ENCODE results near the gene CNTNAP2. TPM values are rescaled to one million over a fixed set of nuclear protein-coding genes. Genes with fewer than 3 reads are reported as not detected.

CNTNAP2 gene
- total RNA-seq, 1 experiment from 2014 or later = 60.0 TPM

DNA sequence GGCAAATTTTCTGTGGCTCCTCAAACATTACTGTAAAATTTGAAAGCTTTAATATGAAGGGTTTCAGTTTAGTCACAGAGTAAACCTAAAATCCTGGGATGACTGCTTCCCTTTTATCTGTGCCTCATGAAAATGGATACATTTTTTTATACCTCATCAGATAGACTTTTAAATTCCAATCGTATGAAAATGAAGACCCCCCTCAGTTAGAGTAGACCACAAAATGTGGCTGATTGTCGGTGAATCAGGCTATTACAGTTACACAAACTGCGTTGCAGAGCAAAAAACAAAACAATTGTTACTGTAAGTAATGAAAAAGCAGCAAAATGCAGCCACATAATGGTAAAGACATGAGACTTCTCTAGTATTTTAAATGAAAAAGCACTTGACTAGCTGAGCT, 296.2 kb downstream of the CNTNAP2 start:
- ChIA-PET POLR2A (ENCODE audit: low non-redundant PET) (no interaction called here), CTCF (no interaction called here)
- Histone ChIP-seq H3K4me1 (ENCODE audit: insufficient read depth, low read length, poor library complexity, severe bottlenecking) (no peaks in the 10 kb centered on the region), H3K4me3 (ENCODE audit: low read depth, low read length, poor library complexity, severe bottlenecking) (no peak overlapping the region), H3K9me3 (ENCODE audit: low read depth, low read length, poor library complexity, severe bottlenecking) (no peaks in the 10 kb centered on the region), H3K27me3 (replicated peaks; ENCODE audit: insufficient read depth, low read depth, low read length, poor library complexity) (no peaks in the 10 kb centered on the region), H3K27ac (ENCODE audit: low read depth, low read length, poor library complexity, severe bottlenecking) (no peak overlapping the region), H3K36me3 (ENCODE audit: insufficient read depth, low read length, poor library complexity, severe bottlenecking) (no peaks in the 10 kb centered on the region)
- no peak for DNase-seq (ENCODE audit: low spot score)
- no TSS peak for BruUV-seq (replicated peaks)
- intact Hi-C loops (cut with micrococcal nuclease; ENCODE audit: unreplicated experiment) = no loop called here
- TF ChIP-seq EZH2 (IDR thresholded peaks at IDR 0.05; ENCODE audit: borderline replicate concordance, low read depth, low read length, poor library complexity, severe bottlenecking) = no peak
- TF ChIP-seq, protein P1, sequence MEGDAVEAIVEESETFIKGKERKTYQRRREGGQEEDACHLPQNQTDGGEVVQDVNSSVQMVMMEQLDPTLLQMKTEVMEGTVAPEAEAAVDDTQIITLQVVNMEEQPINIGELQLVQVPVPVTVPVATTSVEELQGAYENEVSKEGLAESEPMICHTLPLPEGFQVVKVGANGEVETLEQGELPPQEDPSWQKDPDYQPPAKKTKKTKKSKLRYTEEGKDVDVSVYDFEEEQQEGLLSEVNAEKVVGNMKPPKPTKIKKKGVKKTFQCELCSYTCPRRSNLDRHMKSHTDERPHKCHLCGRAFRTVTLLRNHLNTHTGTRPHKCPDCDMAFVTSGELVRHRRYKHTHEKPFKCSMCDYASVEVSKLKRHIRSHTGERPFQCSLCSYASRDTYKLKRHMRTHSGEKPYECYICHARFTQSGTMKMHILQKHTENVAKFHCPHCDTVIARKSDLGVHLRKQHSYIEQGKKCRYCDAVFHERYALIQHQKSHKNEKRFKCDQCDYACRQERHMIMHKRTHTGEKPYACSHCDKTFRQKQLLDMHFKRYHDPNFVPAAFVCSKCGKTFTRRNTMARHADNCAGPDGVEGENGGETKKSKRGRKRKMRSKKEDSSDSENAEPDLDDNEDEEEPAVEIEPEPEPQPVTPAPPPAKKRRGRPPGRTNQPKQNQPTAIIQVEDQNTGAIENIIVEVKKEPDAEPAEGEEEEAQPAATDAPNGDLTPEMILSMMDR (conservative IDR thresholded peaks at IDR 0.05; ENCODE audit: low read depth, low read length) = no peak

DNA sequence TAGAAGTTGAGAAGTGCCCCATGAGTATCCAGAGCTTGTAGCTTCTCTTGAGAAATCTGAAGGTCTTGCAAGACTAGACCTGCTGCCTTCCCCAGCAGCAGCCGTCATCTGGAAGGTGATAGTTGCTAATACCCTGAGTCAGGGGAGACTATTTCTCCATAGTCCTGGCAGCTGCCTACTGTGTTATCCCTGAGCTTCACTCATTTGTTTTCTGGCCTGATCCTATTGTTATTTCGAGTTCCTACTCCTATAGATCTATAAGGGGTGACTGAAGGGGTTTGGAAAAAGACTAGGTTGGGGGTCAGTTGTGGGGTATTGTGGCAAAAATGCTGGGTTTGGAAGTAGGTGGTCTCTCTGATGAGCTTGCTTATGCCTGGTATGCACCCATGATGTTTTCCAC, 297.8 kb downstream of the CNTNAP2 start:
- no peaks in the 10 kb centered on the region for H3K4me1 ChIP-seq (ENCODE audit: insufficient read depth, low read length, poor library complexity, severe bottlenecking)
- H3K27me3 ChIP-seq (replicated peaks; ENCODE audit: insufficient read depth, low read depth, low read length, poor library complexity) = no peaks in the 10 kb centered on the region
- no peak for DNase-seq (ENCODE audit: low spot score)
- ChIA-PET CTCF (no interaction called here), POLR2A (ENCODE audit: low non-redundant PET) (no interaction called here)
- TF ChIP-seq, protein P1 (conservative IDR thresholded peaks at IDR 0.05; ENCODE audit: low read depth, low read length) = no peak
- no peak for TF ChIP-seq EZH2 (IDR thresholded peaks at IDR 0.05; ENCODE audit: borderline replicate concordance, low read depth, low read length, poor library complexity, severe bottlenecking)
- intact Hi-C loops (cut with micrococcal nuclease; ENCODE audit: unreplicated experiment) = no loop called here
- H3K9me3 ChIP-seq (ENCODE audit: low read depth, low read length, poor library complexity, severe bottlenecking) = no peaks in the 10 kb centered on the region
- no TSS peak for BruUV-seq (replicated peaks)
- no peak overlapping the region for H3K27ac ChIP-seq (ENCODE audit: low read depth, low read length, poor library complexity, severe bottlenecking)
- H3K4me3 ChIP-seq (ENCODE audit: low read depth, low read length, poor library complexity, severe bottlenecking) = no peak overlapping the region
- H3K36me3 ChIP-seq (ENCODE audit: insufficient read depth, low read length, poor library complexity, severe bottlenecking) = no peaks in the 10 kb centered on the region

DNA sequence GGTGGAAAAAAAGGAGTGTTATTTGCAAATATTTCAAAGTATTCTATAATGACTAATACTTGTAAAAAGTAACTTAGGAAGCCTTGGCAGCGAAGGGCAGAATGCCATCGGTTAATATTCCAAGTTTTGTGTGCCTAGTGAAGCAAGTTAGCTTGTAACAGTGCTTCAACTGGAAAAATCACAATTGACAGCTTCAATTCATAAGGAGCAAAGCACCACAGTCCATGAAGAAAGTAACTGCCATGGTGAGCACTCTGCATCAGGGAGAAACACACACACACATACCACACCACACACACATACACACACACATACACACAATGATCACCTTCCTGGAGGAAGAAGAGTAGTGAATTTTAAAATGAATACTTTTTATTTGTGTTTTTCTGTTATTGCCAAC, 298.3 kb downstream of the CNTNAP2 start:
- ChIA-PET POLR2A (ENCODE audit: low non-redundant PET) (no interaction called here), CTCF (no interaction called here)
- no peaks in the 10 kb centered on the region for H3K4me1 ChIP-seq (ENCODE audit: insufficient read depth, low read length, poor library complexity, severe bottlenecking)
- no peaks in the 10 kb centered on the region for H3K27me3 ChIP-seq (replicated peaks; ENCODE audit: insufficient read depth, low read depth, low read length, poor library complexity)
- DNase-seq (ENCODE audit: low spot score) = no peak
- intact Hi-C loops (cut with micrococcal nuclease; ENCODE audit: unreplicated experiment) = no loop called here
- H3K27ac ChIP-seq (ENCODE audit: low read depth, low read length, poor library complexity, severe bottlenecking) = no peak overlapping the region
- no peak overlapping the region for H3K4me3 ChIP-seq (ENCODE audit: low read depth, low read length, poor library complexity, severe bottlenecking)
- TF ChIP-seq EZH2 (IDR thresholded peaks at IDR 0.05; ENCODE audit: borderline replicate concordance, low read depth, low read length, poor library complexity, severe bottlenecking) = no peak
- no peaks in the 10 kb centered on the region for H3K36me3 ChIP-seq (ENCODE audit: insufficient read depth, low read length, poor library complexity, severe bottlenecking)
- no peaks in the 10 kb centered on the region for H3K9me3 ChIP-seq (ENCODE audit: low read depth, low read length, poor library complexity, severe bottlenecking)
- no TSS peak for BruUV-seq (replicated peaks)

DNA sequence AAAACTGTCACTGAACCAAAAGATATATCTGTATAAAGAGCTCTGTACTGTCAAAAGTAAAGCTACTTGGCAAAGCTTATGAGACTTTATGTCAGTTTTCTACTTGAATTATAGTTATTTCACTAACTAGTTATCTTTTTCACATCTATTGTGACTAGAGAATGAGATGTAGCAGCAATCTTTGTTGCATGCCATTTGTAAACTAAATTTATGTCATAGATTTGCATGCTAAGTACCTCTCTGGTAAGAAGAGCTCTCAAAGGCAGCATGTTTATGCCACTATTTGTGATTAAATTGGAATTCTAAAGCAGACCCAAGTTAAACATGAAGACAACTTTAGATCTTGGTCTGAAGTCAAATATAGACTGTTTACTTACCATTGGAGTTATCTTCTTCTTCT, 300.6 kb downstream of the CNTNAP2 start:
- Histone ChIP-seq H3K36me3 (ENCODE audit: insufficient read depth, low read length, poor library complexity, severe bottlenecking) (no peaks in the 10 kb centered on the region), H3K9me3 (ENCODE audit: low read depth, low read length, poor library complexity, severe bottlenecking) (no peaks in the 10 kb centered on the region), H3K27me3 (replicated peaks; ENCODE audit: insufficient read depth, low read depth, low read length, poor library complexity) (no peaks in the 10 kb centered on the region), H3K27ac (ENCODE audit: low read depth, low read length, poor library complexity, severe bottlenecking) (no peak overlapping the region), H3K4me3 (ENCODE audit: low read depth, low read length, poor library complexity, severe bottlenecking) (no peak overlapping the region), H3K4me1 (ENCODE audit: insufficient read depth, low read length, poor library complexity, severe bottlenecking) (no peaks in the 10 kb centered on the region)
- ChIA-PET POLR2A (ENCODE audit: low non-redundant PET) (no interaction called here), CTCF (no interaction called here)
- BruUV-seq (replicated peaks) = no TSS peak
- TF ChIP-seq EZH2 (IDR thresholded peaks at IDR 0.05; ENCODE audit: borderline replicate concordance, low read depth, low read length, poor library complexity, severe bottlenecking) = no peak
- TF ChIP-seq, protein P1 (conservative IDR thresholded peaks at IDR 0.05; ENCODE audit: low read depth, low read length) = no peak
- DNase-seq (ENCODE audit: low spot score) = no peak
- intact Hi-C loops (cut with micrococcal nuclease; ENCODE audit: unreplicated experiment) = no loop called here
